Right atrium auricular region (tissue), 2 donors: Measurements from ENCODE around the gene CAPZA3. TPM values are rescaled to one million over a fixed set of nuclear protein-coding genes. Genes with fewer than 3 reads are reported as not detected.

Experiments used
- DNase-seq: peaks from one replicate; pipeline ENCODE4 v3.0.0-alpha.2; 2019; ENCODE audit warnings: low spot score
- H3K27ac ChIP-seq, 2 donors: fragments of 200-600 bp; sonication (generic); 1 replicate in 1 of 2; 2 replicates in 1 of 2; pipeline ENCODE4 v1.5.1; 2016 to 2019
- H3K27me3 ChIP-seq, 2 donors: fragments of 200-600 bp; sonication (generic); one replicate each; pipeline versions ENCODE4 v1.5.1 to v1.6.0; 2017 to 2019
- H3K36me3 ChIP-seq: fragments of 200-600 bp; sonication (generic); one replicate; pipeline ENCODE4 v1.5.1; 2016
- H3K4me1 ChIP-seq, 2 donors: fragments of 200-600 bp; sonication (generic); one replicate each; pipeline versions ENCODE4 v1.5.1 to v1.6.0; 2017 to 2019
- H3K4me3 ChIP-seq, 2 donors: fragments of 200-600 bp; sonication (generic); 1 replicate in 1 of 2; 2 replicates in 1 of 2; pipeline ENCODE4 v1.5.1; 2017 to 2019; ENCODE audit warnings: mild to moderate bottlenecking in 1 of 2, moderate library complexity in 1 of 2
- H3K9me3 ChIP-seq, 2 donors: fragments of 200-600 bp; sonication (generic); one replicate each; pipeline ENCODE4 v1.5.1; 2019
- CTCF ChIP-seq, 2 donors: fragments of 200-600 bp; sonication (generic); IDR thresholded peaks; one replicate each; pipeline ENCODE4 v1.5.1; 2019; ENCODE audit warnings: antibody characterized with exemption in 2 of 2
- total RNA-seq, 2 donors: library from RNA; depleted of rRNA; stranded (reverse); fragments of >200 nt; gene quantifications; one replicate each; pipeline ENCODE4 v1.1.0, GENCODE V29; 2016

The CAPZA3 gene
- total RNA-seq, 2 donors from 2014 or later: not detected

- H3K4me3 ChIP-seq: no peak overlapping the region
- no peak overlapping the region for H3K27ac ChIP-seq
- no peaks in the 10 kb centered on the region for H3K9me3 ChIP-seq
- no peaks in the 10 kb centered on the region for H3K4me1 ChIP-seq
- H3K36me3 ChIP-seq: no peaks in the 10 kb centered on the region
- TF ChIP-seq CTCF (IDR thresholded peaks at IDR 0.05): no peak
- no peaks in the 10 kb centered on the region for H3K27me3 ChIP-seq
- DNase-seq: no peak
Observed at GRCh38 chr12:18720690-18721089, 17.2 kb upstream of the CAPZA3 start.

- Histone ChIP-seq H3K9me3 (no peaks in the 10 kb centered on the region), H3K27ac (no peak overlapping the region), H3K4me3 (no peak overlapping the region), H3K27me3 (no peaks in the 10 kb centered on the region), H3K4me1 (no peaks in the 10 kb centered on the region), H3K36me3 (no peaks in the 10 kb centered on the region)
- no peak for TF ChIP-seq CTCF (IDR thresholded peaks at IDR 0.05)
- no peak for DNase-seq
Observed at GRCh38 chr12:18721452-18721851, 16.5 kb upstream of the CAPZA3 start.

- no peak overlapping the region for H3K27ac ChIP-seq
- no peaks in the 10 kb centered on the region for H3K36me3 ChIP-seq
- no peaks in the 10 kb centered on the region for H3K27me3 ChIP-seq
- H3K4me3 ChIP-seq: no peak overlapping the region
- no peaks in the 10 kb centered on the region for H3K9me3 ChIP-seq
- no peaks in the 10 kb centered on the region for H3K4me1 ChIP-seq
- no peak for DNase-seq
- no peak for TF ChIP-seq CTCF (IDR thresholded peaks at IDR 0.05)
Observed at GRCh38 chr12:18723752-18724151, 14.2 kb upstream of the CAPZA3 start.

- peaks cover 4 to 14% of the 10 kb centered on the region in 2 donors for H3K9me3 ChIP-seq
- no peaks in the 10 kb centered on the region for H3K36me3 ChIP-seq
- no peak for DNase-seq
- TF ChIP-seq CTCF (IDR thresholded peaks at IDR 0.05): no peak
- H3K27me3 ChIP-seq: no peaks in the 10 kb centered on the region
- no peak overlapping the region for H3K27ac ChIP-seq
- H3K4me1 ChIP-seq: no peaks in the 10 kb centered on the region
- H3K4me3 ChIP-seq: no peak overlapping the region
Observed at GRCh38 chr12:18731156-18731555, 6.8 kb upstream of the CAPZA3 start.

- H3K27ac ChIP-seq: peak overlapping the region in 1 of 2 donors; percentile 89
- H3K9me3 ChIP-seq: no peaks in the 10 kb centered on the region
- no peak overlapping the region for H3K4me3 ChIP-seq
- H3K27me3 ChIP-seq: no peaks in the 10 kb centered on the region
- no peaks in the 10 kb centered on the region for H3K36me3 ChIP-seq
- peaks cover 0 to 38% of the 10 kb centered on the region in 2 donors for H3K4me1 ChIP-seq
- no peak for DNase-seq
- TF ChIP-seq CTCF (IDR thresholded peaks at IDR 0.05): no peak
Observed at GRCh38 chr12:18747895-18748294, 10.0 kb downstream of the CAPZA3 start.

- Histone ChIP-seq H3K36me3 (no peaks in the 10 kb centered on the region), H3K4me3 (no peak overlapping the region), H3K4me1 (peaks cover 0 to 46% of the 10 kb centered on the region in 2 donors), H3K27me3 (no peaks in the 10 kb centered on the region), H3K27ac (peak overlapping the region in 1 of 2 donors; percentile 89), H3K9me3 (no peaks in the 10 kb centered on the region)
- no peak for TF ChIP-seq CTCF (IDR thresholded peaks at IDR 0.05)
- DNase-seq: no peak
Observed at GRCh38 chr12:18749386-18749957, 11.6 kb downstream of the CAPZA3 start.
